Measurements from ENCODE around the gene PIWIL1. TPM values are rescaled to one million over a fixed set of nuclear protein-coding genes. Genes with fewer than 3 reads are reported as not detected.

The PIWIL1 gene
- total RNA-seq, 1 experiment from 2014 or later, result not detected

DNA sequence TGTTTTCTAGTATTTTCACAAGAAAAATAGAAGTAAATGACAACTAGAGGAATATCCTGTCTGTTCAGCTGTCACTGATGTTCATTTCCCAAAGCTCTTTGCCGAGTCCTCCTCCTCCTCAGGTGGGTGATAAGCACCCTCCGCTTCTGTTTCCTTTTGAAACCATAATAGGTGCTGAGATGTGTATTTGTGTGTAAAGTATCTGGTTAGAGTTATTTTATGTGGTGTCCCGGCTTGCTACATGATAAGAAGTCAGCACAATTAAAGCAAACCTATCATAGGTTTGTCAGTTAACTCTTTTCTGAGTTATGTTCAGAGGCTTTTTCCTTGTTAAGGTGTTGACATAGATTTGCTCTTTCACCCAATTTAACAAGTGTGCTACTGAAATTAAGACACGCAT is 82.4 kb downstream of the PIWIL1 start:
- DNase-seq (ENCODE audit: low spot score), result no peak
- H3K4me3 ChIP-seq (ENCODE audit: low read depth, low read length, poor library complexity, severe bottlenecking), result no peak overlapping the region
- CTCF ChIA-PET, result no interaction called here
- H3K27ac ChIP-seq (ENCODE audit: low read depth, low read length, poor library complexity, severe bottlenecking), result no peak overlapping the region
- no peaks in the 10 kb centered on the region for H3K9me3 ChIP-seq (ENCODE audit: low read depth, low read length, poor library complexity, severe bottlenecking)
- no TSS peak for BruUV-seq (replicated peaks)
- no peaks in the 10 kb centered on the region for H3K4me1 ChIP-seq (ENCODE audit: insufficient read depth, low read length, poor library complexity, severe bottlenecking)
- TF ChIP-seq, protein P1, sequence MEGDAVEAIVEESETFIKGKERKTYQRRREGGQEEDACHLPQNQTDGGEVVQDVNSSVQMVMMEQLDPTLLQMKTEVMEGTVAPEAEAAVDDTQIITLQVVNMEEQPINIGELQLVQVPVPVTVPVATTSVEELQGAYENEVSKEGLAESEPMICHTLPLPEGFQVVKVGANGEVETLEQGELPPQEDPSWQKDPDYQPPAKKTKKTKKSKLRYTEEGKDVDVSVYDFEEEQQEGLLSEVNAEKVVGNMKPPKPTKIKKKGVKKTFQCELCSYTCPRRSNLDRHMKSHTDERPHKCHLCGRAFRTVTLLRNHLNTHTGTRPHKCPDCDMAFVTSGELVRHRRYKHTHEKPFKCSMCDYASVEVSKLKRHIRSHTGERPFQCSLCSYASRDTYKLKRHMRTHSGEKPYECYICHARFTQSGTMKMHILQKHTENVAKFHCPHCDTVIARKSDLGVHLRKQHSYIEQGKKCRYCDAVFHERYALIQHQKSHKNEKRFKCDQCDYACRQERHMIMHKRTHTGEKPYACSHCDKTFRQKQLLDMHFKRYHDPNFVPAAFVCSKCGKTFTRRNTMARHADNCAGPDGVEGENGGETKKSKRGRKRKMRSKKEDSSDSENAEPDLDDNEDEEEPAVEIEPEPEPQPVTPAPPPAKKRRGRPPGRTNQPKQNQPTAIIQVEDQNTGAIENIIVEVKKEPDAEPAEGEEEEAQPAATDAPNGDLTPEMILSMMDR (conservative IDR thresholded peaks at IDR 0.05; ENCODE audit: low read depth, low read length), result no peak
- no peak for TF ChIP-seq EZH2 (IDR thresholded peaks at IDR 0.05; ENCODE audit: borderline replicate concordance, low read depth, low read length, poor library complexity, severe bottlenecking)
- intact Hi-C loops (cut with micrococcal nuclease; ENCODE audit: unreplicated experiment), result no loop called here
- POLR2A ChIA-PET (ENCODE audit: low non-redundant PET), result no interaction called here
- H3K27me3 ChIP-seq (replicated peaks; ENCODE audit: insufficient read depth, low read depth, low read length, poor library complexity), result peaks cover 40% of the 10 kb centered on the region
- no peaks in the 10 kb centered on the region for H3K36me3 ChIP-seq (ENCODE audit: insufficient read depth, low read length, poor library complexity, severe bottlenecking)

DNA sequence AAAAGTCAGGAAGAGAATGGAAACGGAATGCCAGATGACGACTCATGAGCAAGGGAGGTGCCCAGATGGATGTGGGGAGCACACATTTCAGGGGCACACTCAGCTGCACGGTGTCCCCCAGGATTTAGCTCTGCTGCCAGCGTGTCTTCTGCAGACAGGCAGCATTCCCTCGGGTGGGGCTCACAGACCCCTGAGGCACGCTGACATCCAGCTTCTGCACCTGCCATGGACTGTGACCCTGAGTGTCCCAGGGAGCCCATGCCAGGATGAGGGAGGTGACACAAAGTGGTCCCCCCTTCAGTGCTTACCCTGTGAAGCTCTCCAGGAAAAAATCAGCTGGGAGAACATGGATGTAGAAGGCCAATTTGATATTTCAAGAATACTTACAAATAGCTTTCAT is 84.2 kb downstream of the PIWIL1 start:
- H3K9me3 ChIP-seq (ENCODE audit: low read depth, low read length, poor library complexity, severe bottlenecking), result no peaks in the 10 kb centered on the region
- ChIA-PET POLR2A (ENCODE audit: low non-redundant PET) (no interaction called here), CTCF (no interaction called here)
- H3K36me3 ChIP-seq (ENCODE audit: insufficient read depth, low read length, poor library complexity, severe bottlenecking), result no peaks in the 10 kb centered on the region
- peaks cover 39% of the 10 kb centered on the region for H3K27me3 ChIP-seq (replicated peaks; ENCODE audit: insufficient read depth, low read depth, low read length, poor library complexity)
- no peak for TF ChIP-seq EZH2 (IDR thresholded peaks at IDR 0.05; ENCODE audit: borderline replicate concordance, low read depth, low read length, poor library complexity, severe bottlenecking)
- TF ChIP-seq, protein P1 (conservative IDR thresholded peaks at IDR 0.05; ENCODE audit: low read depth, low read length), result no peak
- intact Hi-C loops (cut with micrococcal nuclease; ENCODE audit: unreplicated experiment), result no loop called here
- no peaks in the 10 kb centered on the region for H3K4me1 ChIP-seq (ENCODE audit: insufficient read depth, low read length, poor library complexity, severe bottlenecking)
- H3K4me3 ChIP-seq (ENCODE audit: low read depth, low read length, poor library complexity, severe bottlenecking), result no peak overlapping the region
- no peak overlapping the region for H3K27ac ChIP-seq (ENCODE audit: low read depth, low read length, poor library complexity, severe bottlenecking)
- no peak for DNase-seq (ENCODE audit: low spot score)
- no TSS peak for BruUV-seq (replicated peaks)

Other genes starting within 250 kb of the PIWIL1 start
- gene FZD10, start 175.4 kb upstream of the PIWIL1 start, total RNA-seq (2021), result not detected in 2 replicates